ENCODE measurements around the gene RABEP1. TPM values are rescaled to one million over a fixed set of nuclear protein-coding genes. Genes with fewer than 3 reads are reported as not detected.
A peak's percentile ranks its signal among the peaks of the same experiment; 100 is the strongest.
"Not testable (repeated sequence)": the region's sequence is repeated elsewhere in the genome, so short reads cannot be mapped to it uniquely, and the experiment has no call there.

Gene RABEP1
- polyA plus RNA-seq, 3 donors = 12.7 to 19.1 (median 13.7) TPM

GRCh38 chr17:5237541-5238016 lies 44.5 kb upstream of the RABEP1 start:
- H3K27me3 Mint-ChIP-seq (ENCODE audit: low read depth in 3 of 3) = peaks cover 2 to 4% (median 2%) of the 10 kb centered on the region in 3 donors
- peaks cover 46% of the 10 kb centered on the region for H3K4me1 Mint-ChIP-seq
- peaks cover 30% of the 10 kb centered on the region for H3K79me2 ChIP-seq (ENCODE audit: insufficient read depth, low read length)
- H3K4me3 ChIP-seq (replicated peaks in 1 of 3; ENCODE audit: low read depth in 2 of 3, low read length in 3 of 3) = peak overlapping the region in 1 of 3 experiments; percentile 24
- peaks cover 49 to 50% of the 10 kb centered on the region in 2 donors for H3K4me1 ChIP-seq (ENCODE audit: control insufficient read depth in 1 of 2, insufficient read depth in 2 of 2, low read length in 2 of 2)
- H3K4me2 ChIP-seq (replicated peaks; ENCODE audit: extremely low read depth, low read length, poor library complexity, severe bottlenecking) = peak overlapping the region; percentile 34
- intact Hi-C loops (cut with micrococcal nuclease) = loop anchor here (2.0 kb wide), 1 partner anchor 41 kb away; no protein-coding TSS in a partner anchor
- TF ChIP-seq, protein P1, sequence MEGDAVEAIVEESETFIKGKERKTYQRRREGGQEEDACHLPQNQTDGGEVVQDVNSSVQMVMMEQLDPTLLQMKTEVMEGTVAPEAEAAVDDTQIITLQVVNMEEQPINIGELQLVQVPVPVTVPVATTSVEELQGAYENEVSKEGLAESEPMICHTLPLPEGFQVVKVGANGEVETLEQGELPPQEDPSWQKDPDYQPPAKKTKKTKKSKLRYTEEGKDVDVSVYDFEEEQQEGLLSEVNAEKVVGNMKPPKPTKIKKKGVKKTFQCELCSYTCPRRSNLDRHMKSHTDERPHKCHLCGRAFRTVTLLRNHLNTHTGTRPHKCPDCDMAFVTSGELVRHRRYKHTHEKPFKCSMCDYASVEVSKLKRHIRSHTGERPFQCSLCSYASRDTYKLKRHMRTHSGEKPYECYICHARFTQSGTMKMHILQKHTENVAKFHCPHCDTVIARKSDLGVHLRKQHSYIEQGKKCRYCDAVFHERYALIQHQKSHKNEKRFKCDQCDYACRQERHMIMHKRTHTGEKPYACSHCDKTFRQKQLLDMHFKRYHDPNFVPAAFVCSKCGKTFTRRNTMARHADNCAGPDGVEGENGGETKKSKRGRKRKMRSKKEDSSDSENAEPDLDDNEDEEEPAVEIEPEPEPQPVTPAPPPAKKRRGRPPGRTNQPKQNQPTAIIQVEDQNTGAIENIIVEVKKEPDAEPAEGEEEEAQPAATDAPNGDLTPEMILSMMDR (IDR thresholded peaks at IDR 0.05) = peak; percentile 90
- H3K9me3 Mint-ChIP-seq = peaks cover 0 to 3% (median 0%) of the 10 kb centered on the region in 7 donors
- peak; percentile 72 to 86 (median 74) for DNase-seq
- 10% methylated on average over 3 of the region's 6 CpGs for WGBS (ENCODE audit: insufficient coverage)
- H3K36me3 Mint-ChIP-seq = peaks cover 14 to 17% of the 10 kb centered on the region in 2 donors
- H3K27ac Mint-ChIP-seq = peak overlapping the region; percentile 41 to 88 (median 73)
- H3K9me3 ChIP-seq (replicated peaks in 1 of 2; ENCODE audit: control insufficient read depth in 1 of 2, insufficient read depth in 1 of 2, low read length in 2 of 2) = no peaks in the 10 kb centered on the region
- H3K4me3 Mint-ChIP-seq = peak overlapping the region in 1 of 2 donors; percentile 79
- no peak overlapping the region for H3K27ac ChIP-seq (ENCODE audit: low read depth in 1 of 2, low read length in 2 of 2)
- no peak overlapping the region for H3K9ac ChIP-seq (ENCODE audit: insufficient read depth, low read length, poor library complexity, severe bottlenecking)
- peaks cover 0 to 3% of the 10 kb centered on the region in 2 donors for H3K36me3 ChIP-seq (replicated peaks in 1 of 2; ENCODE audit: control insufficient read depth in 1 of 2, insufficient read depth in 2 of 2, low read length in 2 of 2)
- H2AFZ ChIP-seq (ENCODE audit: insufficient read depth, low read depth, low read length, poor library complexity, severe bottlenecking) = no peak overlapping the region
- H3K27me3 ChIP-seq (ENCODE audit: control insufficient read depth in 2 of 2, insufficient read depth in 2 of 2, low read length in 2 of 2) = no peaks in the 10 kb centered on the region
- H4K20me1 ChIP-seq (ENCODE audit: insufficient read depth, low read length) = peaks cover 21% of the 10 kb centered on the region

- DNase-seq = no peak
- peaks cover 42 to 43% of the 10 kb centered on the region in 2 donors for H3K4me1 ChIP-seq (ENCODE audit: control insufficient read depth in 1 of 2, insufficient read depth in 2 of 2, low read length in 2 of 2)
- no peak overlapping the region for H3K9ac ChIP-seq (ENCODE audit: insufficient read depth, low read length, poor library complexity, severe bottlenecking)
- H3K36me3 ChIP-seq (replicated peaks in 1 of 2; ENCODE audit: control insufficient read depth in 1 of 2, insufficient read depth in 2 of 2, low read length in 2 of 2) = peaks cover 0 to 3% of the 10 kb centered on the region in 2 donors
- WGBS (ENCODE audit: insufficient coverage) = 89% methylated on average over 2 of the region's 4 CpGs
- peak overlapping the region in 1 of 7 donors; percentile 57 for H3K27ac Mint-ChIP-seq
- H3K27me3 ChIP-seq (ENCODE audit: control insufficient read depth in 2 of 2, insufficient read depth in 2 of 2, low read length in 2 of 2) = no peaks in the 10 kb centered on the region
- peaks cover 0 to 3% (median 0%) of the 10 kb centered on the region in 7 donors for H3K9me3 Mint-ChIP-seq
- peaks cover 30% of the 10 kb centered on the region for H3K79me2 ChIP-seq (ENCODE audit: insufficient read depth, low read length)
- intact Hi-C loops (cut with micrococcal nuclease) = no loop called here
- no peaks in the 10 kb centered on the region for H3K9me3 ChIP-seq (replicated peaks in 1 of 2; ENCODE audit: control insufficient read depth in 1 of 2, insufficient read depth in 1 of 2, low read length in 2 of 2)
- H4K20me1 ChIP-seq (ENCODE audit: insufficient read depth, low read length) = peaks cover 21% of the 10 kb centered on the region
- peaks cover 2 to 4% (median 2%) of the 10 kb centered on the region in 3 donors for H3K27me3 Mint-ChIP-seq (ENCODE audit: low read depth in 3 of 3)
- no peak overlapping the region for H2AFZ ChIP-seq (ENCODE audit: insufficient read depth, low read depth, low read length, poor library complexity, severe bottlenecking)
- H3K27ac ChIP-seq (ENCODE audit: low read depth in 1 of 2, low read length in 2 of 2) = no peak overlapping the region
- TF ChIP-seq, protein P1 (IDR thresholded peaks at IDR 0.05) = no peak
- H3K4me2 ChIP-seq (replicated peaks; ENCODE audit: extremely low read depth, low read length, poor library complexity, severe bottlenecking) = no peak overlapping the region
- no peak overlapping the region for H3K4me3 ChIP-seq (replicated peaks in 1 of 3; ENCODE audit: low read depth in 2 of 3, low read length in 3 of 3)
- no peak overlapping the region for H3K4me3 Mint-ChIP-seq
- peaks cover 13 to 17% of the 10 kb centered on the region in 2 donors for H3K36me3 Mint-ChIP-seq
- peaks cover 38% of the 10 kb centered on the region for H3K4me1 Mint-ChIP-seq
These were observed 43.8 kb upstream of the RABEP1 start for GRCh38 chr17:5238333-5238732.

DNA sequence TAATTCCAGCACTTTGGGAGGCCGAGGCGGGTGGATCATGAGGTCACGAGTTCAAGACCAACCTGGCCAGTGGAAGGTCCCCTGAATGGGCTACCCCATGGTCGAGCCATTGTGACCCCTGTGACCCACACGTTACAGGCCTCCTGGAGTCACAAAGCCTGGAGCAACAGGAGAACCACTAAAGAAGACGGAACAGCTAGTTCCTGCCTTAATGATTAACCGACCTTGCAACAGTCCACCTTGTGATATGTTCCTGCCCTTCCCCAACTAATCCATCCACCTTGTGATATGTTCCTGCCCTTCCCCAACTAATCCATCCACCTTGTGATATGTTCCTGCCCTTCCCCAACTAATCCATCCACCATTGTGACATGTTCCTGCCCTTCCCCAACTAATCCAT lies 42.3 kb upstream of the RABEP1 start:
- 87% methylated on average over 7 of the region's 7 CpGs for WGBS (ENCODE audit: insufficient coverage)
- H3K27me3 ChIP-seq (ENCODE audit: control insufficient read depth in 2 of 2, insufficient read depth in 2 of 2, low read length in 2 of 2); H3K27ac Mint-ChIP-seq: not testable (repeated sequence)

More for the DNA sequence above, 42.3 kb upstream of the RABEP1 start:
- H3K27me3 Mint-ChIP-seq (ENCODE audit: low read depth in 3 of 3); H3K27ac ChIP-seq (ENCODE audit: low read depth in 1 of 2, low read length in 2 of 2); H3K36me3 ChIP-seq (replicated peaks in 1 of 2; ENCODE audit: control insufficient read depth in 1 of 2, insufficient read depth in 2 of 2, low read length in 2 of 2); H3K9ac ChIP-seq (ENCODE audit: insufficient read depth, low read length, poor library complexity, severe bottlenecking); H3K9me3 ChIP-seq (replicated peaks in 1 of 2; ENCODE audit: control insufficient read depth in 1 of 2, insufficient read depth in 1 of 2, low read length in 2 of 2); H2AFZ ChIP-seq (ENCODE audit: insufficient read depth, low read depth, low read length, poor library complexity, severe bottlenecking); H3K9me3 Mint-ChIP-seq; intact Hi-C loops (cut with micrococcal nuclease); H3K4me3 Mint-ChIP-seq; H3K4me3 ChIP-seq (replicated peaks in 1 of 3; ENCODE audit: low read depth in 2 of 3, low read length in 3 of 3); DNase-seq; H3K4me2 ChIP-seq (replicated peaks; ENCODE audit: extremely low read depth, low read length, poor library complexity, severe bottlenecking): not testable (repeated sequence)
- Mint-ChIP-seq H3K36me3 (peaks cover 8 to 11% of the 10 kb centered on the region in 2 donors), H3K4me1 (peaks cover 26% of the 10 kb centered on the region)
- Histone ChIP-seq H3K79me2 (ENCODE audit: insufficient read depth, low read length) (peaks cover 16% of the 10 kb centered on the region), H4K20me1 (ENCODE audit: insufficient read depth, low read length) (peaks cover 21% of the 10 kb centered on the region), H3K4me1 (ENCODE audit: control insufficient read depth in 1 of 2, insufficient read depth in 2 of 2, low read length in 2 of 2) (peaks cover 29% of the 10 kb centered on the region in 2 donors)
